KMS-11 (cell line): Measurements from ENCODE around the gene WIZ.
A peak's percentile ranks its signal among the peaks of the same experiment; 100 is the strongest.
"Not testable (repeated sequence)": the region's sequence is repeated elsewhere in the genome, so short reads cannot be mapped to it uniquely, and the experiment has no call there.

Experiments
- H2AFZ ChIP-seq: fragments of 200-600 bp; sonication (generic); 2 replicates; pipeline ENCODE4 v1.6.1; 2016; ENCODE audit warnings: antibody characterized with exemption, mixed run types, low read depth
- H3K27ac ChIP-seq: fragments of 200-600 bp; sonication (generic); 2 replicates; pipeline ENCODE4 v1.6.1; 2016; ENCODE audit warnings: mild to moderate bottlenecking, mixed run types
- H3K27me3 ChIP-seq: fragments of 200-600 bp; sonication (generic); 2 replicates; pipeline ENCODE4 v1.6.1; 2017; ENCODE audit warnings: mild to moderate bottlenecking, low read depth, mixed run types, moderate library complexity; ENCODE audit not compliant: insufficient read depth
- H3K36me3 ChIP-seq: fragments of 200-600 bp; sonication (generic); 2 replicates; pipeline ENCODE4 v1.6.1; 2017; ENCODE audit warnings: mild to moderate bottlenecking, mixed run types; ENCODE audit not compliant: insufficient read depth
- H3K4me1 ChIP-seq: fragments of 200-600 bp; sonication (generic); 2 replicates; pipeline ENCODE4 v1.6.1; 2016; ENCODE audit warnings: mild to moderate bottlenecking, low read depth, mixed run types; ENCODE audit not compliant: poor library complexity, severe bottlenecking
- H3K4me2 ChIP-seq: fragments of 200-600 bp; sonication (generic); 2 replicates; pipeline ENCODE4 v1.7.0; 2016; ENCODE audit warnings: mild to moderate bottlenecking, mixed run types
- H3K4me3 ChIP-seq: fragments of 200-600 bp; sonication (generic); IDR thresholded peaks from 2 replicates; pipeline ENCODE4 v1.6.1; 2017; ENCODE audit warnings: low read depth, low read length, mixed read lengths; ENCODE audit not compliant: insufficient read depth
- H3K79me2 ChIP-seq: fragments of 200-600 bp; sonication (generic); 2 replicates; pipeline ENCODE4 v1.6.1; 2016; ENCODE audit warnings: low read depth, mixed run types; ENCODE audit not compliant: insufficient read depth
- H3K9ac ChIP-seq: fragments of 200-600 bp; sonication (generic); 2 replicates; pipeline ENCODE4 v1.6.1; 2016; ENCODE audit warnings: mild to moderate bottlenecking, mixed run types
- H4K20me1 ChIP-seq: fragments of 200-600 bp; sonication (generic); 2 replicates; pipeline ENCODE4 v1.6.1; 2016; ENCODE audit warnings: mild to moderate bottlenecking, mixed run types; ENCODE audit not compliant: insufficient read depth
- CTCF ChIP-seq: fragments of 200-600 bp; sonication (generic); conservative IDR thresholded peaks from 2 replicates; pipeline ENCODE4 v1.6.1; 2017; ENCODE audit warnings: low read depth, mild to moderate bottlenecking, antibody characterized with exemption, low read length, moderate library complexity, mixed read lengths

The WIZ gene

GRCh38 chr19:15479391-15480345 lies 29.9 kb upstream of the WIZ start, which contains the start of gene PGLYRP2:
Gene PGLYRP2 (minus strand): TSS chr19:15479501. CDS start chr19:15479371, 130 bp downstream.
- TF ChIP-seq CTCF = no peak

DNA sequence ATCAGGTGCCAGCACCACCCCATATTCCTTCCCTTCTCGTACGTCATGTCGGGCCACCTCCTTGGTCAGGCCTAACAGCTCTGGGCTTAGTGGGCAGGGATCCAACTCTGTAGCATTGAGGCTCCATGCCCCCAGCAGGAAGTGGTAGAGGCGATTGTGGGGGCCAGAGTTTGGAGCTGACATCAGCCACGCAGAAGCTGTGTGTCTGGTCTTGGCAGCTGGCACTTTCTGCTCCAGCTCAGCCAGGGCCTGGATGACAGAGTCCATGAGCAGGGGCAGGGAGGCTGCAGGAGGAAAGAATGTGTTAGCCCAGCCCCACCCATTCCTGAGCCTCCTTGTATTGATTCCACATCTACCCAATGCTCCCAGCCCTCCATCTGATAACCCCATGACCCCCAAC lies 26.6 kb upstream of the WIZ start:
- Histone ChIP-seq H3K4me1 (peaks cover 6% of the 10 kb centered on the region), H3K4me2 (no peak overlapping the region), H3K36me3 (no peaks in the 10 kb centered on the region), H2AFZ (no peak overlapping the region), H3K79me2 (no peaks in the 10 kb centered on the region), H3K4me3 (no peak overlapping the region), H3K27ac (no peak overlapping the region), H3K9ac (no peak overlapping the region), H3K27me3 (no peaks in the 10 kb centered on the region), H4K20me1 (no peaks in the 10 kb centered on the region)
- no peak for TF ChIP-seq CTCF

More at GRCh38 chr19:15479391-15480345, 29.9 kb upstream of the WIZ start, which contains the start of gene PGLYRP2:
- no peak within 1 kb of the TSS for H3K27ac ChIP-seq
- H4K20me1 ChIP-seq = no peaks in the 10 kb centered on the region
- H3K9ac ChIP-seq = no peak within 1 kb of the TSS
- H3K4me2 ChIP-seq = no peak within 1 kb of the TSS
- no peaks in the 10 kb centered on the region for H3K4me1 ChIP-seq
- H3K4me3 ChIP-seq = no peak within 1 kb of the TSS
- no peaks in the 10 kb centered on the region for H3K36me3 ChIP-seq
- no peaks in the 10 kb centered on the region for H3K27me3 ChIP-seq
- no peaks in the 10 kb centered on the region for H3K79me2 ChIP-seq
- H2AFZ ChIP-seq = no peak within 1 kb of the TSS

- H3K27ac ChIP-seq = no peak overlapping the region
- H3K79me2 ChIP-seq = no peaks in the 10 kb centered on the region
- no peak overlapping the region for H3K9ac ChIP-seq
- H3K4me2 ChIP-seq = no peak overlapping the region
- no peaks in the 10 kb centered on the region for H3K27me3 ChIP-seq
- no peak for TF ChIP-seq CTCF
- H3K36me3 ChIP-seq = no peaks in the 10 kb centered on the region
- H3K4me3 ChIP-seq = no peak overlapping the region
- peaks cover 6% of the 10 kb centered on the region for H3K4me1 ChIP-seq
- H2AFZ ChIP-seq = no peak overlapping the region
- no peaks in the 10 kb centered on the region for H4K20me1 ChIP-seq
These were observed 25.9 kb upstream of the WIZ start for GRCh38 chr19:15475611-15476010.

- Histone ChIP-seq H3K27ac (no peak overlapping the region), H3K79me2 (no peaks in the 10 kb centered on the region), H3K4me3 (no peak overlapping the region), H4K20me1 (no peaks in the 10 kb centered on the region), H3K4me1 (peaks cover 6% of the 10 kb centered on the region), H3K36me3 (no peaks in the 10 kb centered on the region), H2AFZ (no peak overlapping the region), H3K4me2 (no peak overlapping the region), H3K27me3 (no peaks in the 10 kb centered on the region), H3K9ac (no peak overlapping the region)
- TF ChIP-seq CTCF = no peak
These were observed 25.4 kb upstream of the WIZ start for GRCh38 chr19:15475169-15475568.

DNA sequence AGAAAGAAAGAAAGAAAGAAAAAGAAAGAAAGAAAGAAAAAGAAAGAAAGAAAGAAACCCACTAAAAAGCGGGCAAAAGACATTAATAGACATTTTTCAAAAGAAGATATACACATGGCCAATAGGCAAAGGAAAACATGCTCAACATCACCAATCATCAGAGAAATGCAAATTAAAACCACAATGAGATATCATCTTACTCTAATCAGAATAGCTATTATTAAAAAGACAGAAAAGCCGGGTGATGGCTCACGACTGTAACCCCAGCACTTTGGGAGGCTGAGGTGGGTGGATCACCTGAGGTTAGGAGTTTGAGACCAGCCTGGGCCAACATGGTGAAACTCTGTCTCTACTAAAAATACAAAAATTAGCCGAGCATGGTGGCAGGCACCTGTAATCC lies 24.1 kb upstream of the WIZ start:
- H3K4me1 ChIP-seq, H3K79me2 ChIP-seq, H2AFZ ChIP-seq, H3K9ac ChIP-seq, H3K27ac ChIP-seq, H3K36me3 ChIP-seq, H3K27me3 ChIP-seq, H3K4me3 ChIP-seq, H4K20me1 ChIP-seq: not testable (repeated sequence)
- peak overlapping the region; percentile 1; the same call in 1 of the 2 replicates for H3K4me2 ChIP-seq
